Thyroid gland (tissue), 4 donors: ENCODE measurements around the gene STAP1.

ENCODE experiments used
- CTCF ChIP-seq, 6 experiments: fragments of 200-600 bp in 3 of 6; fragments of 450-650 bp in 3 of 6; sonication (generic) in 3 of 6; IDR thresholded peaks; one replicate each; pipeline ENCODE4 v1.5.1; 2016 to 2019; ENCODE audit warnings: antibody characterized with exemption in 6 of 6, mild to moderate bottlenecking in 2 of 6, inconsistent platforms in 1 of 6, moderate library complexity in 1 of 6
- POLR2A ChIP-seq, 2 donors: fragments of 450-650 bp; IDR thresholded peaks; one replicate each; pipeline ENCODE4 v1.6.1; 2017; ENCODE audit warnings: antibody characterized with exemption in 2 of 2, mild to moderate bottlenecking in 2 of 2, moderate library complexity in 1 of 2

DNA sequence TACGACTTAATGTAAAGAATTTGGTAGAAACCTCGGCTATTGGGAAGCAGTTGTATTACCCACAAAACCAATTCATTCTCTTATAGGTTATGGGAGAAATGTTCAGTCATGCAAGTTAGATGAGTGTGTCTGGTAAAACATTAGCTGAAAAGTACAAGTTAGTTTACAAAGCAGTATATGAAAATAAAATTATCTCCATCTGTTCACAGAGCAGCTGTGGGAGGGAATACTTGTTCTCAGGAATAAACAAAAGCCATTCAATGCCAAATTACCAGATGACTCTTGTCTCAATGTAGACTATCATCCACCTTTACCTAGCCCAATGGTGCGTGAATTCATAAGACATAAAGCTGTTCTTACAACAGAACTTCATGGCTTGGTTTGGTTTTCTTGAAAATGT lies 28.6 kb downstream of the STAP1 start:
- no peak for TF ChIP-seq CTCF (IDR thresholded peaks at IDR 0.05)
- no peak for TF ChIP-seq POLR2A (IDR thresholded peaks at IDR 0.05)
